Endothelial cell of umbilical vein (primary cell): Measurements from ENCODE around the gene DPF3. TPM values are rescaled to one million over a fixed set of nuclear protein-coding genes. Genes with fewer than 3 reads are reported as not detected.

Experiments used
- BruUV-seq: library from RNA; stranded (reverse); fragments of 400-500 nt; replicated peaks from 2 replicates; lab custom pipeline; 2021; lab: Mats Ljungman, UMichigan
- CTCF ChIA-PET: fragments of 300-600, 350-600 bp; sonication (Branson Sonifier 250); formaldehyde crosslinking; loops from one replicate; lab custom pipeline; 2021; ENCODE audit warnings: antibody characterized with exemption, inconsistent platforms; lab: Charles Lee
- POLR2A ChIA-PET: fragments of 300-600, 350-600 bp; sonication (Branson Sonifier 250); formaldehyde crosslinking; loops from one replicate; lab custom pipeline; 2021; ENCODE audit warnings: antibody characterized with exemption, inconsistent platforms; lab: Charles Lee
- DNase-seq: peaks from one replicate; pipeline ENCODE4 v3.0.0-alpha.2; 2011; ENCODE audit warnings: low read depth, low spot score
- FAIRE-seq: peaks from 2 replicates; lab custom pipeline; 2011; peaks lifted over from hg19 to GRCh38; lab: Jason Lieb, UNC
- H2AFZ ChIP-seq: 2 replicates; pipeline ENCODE4 v1.6.0; 2012; ENCODE audit warnings: low read depth, low read length, control low read depth, inconsistent platforms
- H3K27ac ChIP-seq: 2 replicates; pipeline ENCODE4 v1.5.1; 2011; ENCODE audit warnings: low read depth, mild to moderate bottlenecking, control low read depth, low read length, moderate library complexity; ENCODE audit not compliant: insufficient read depth
- H3K27me3 ChIP-seq, 2 experiments: 2 replicates each; pipeline versions ENCODE4 v1.6.0 to v1.6.1; 2011; ENCODE audit warnings: low read length in 2 of 2, mixed read lengths in 1 of 2; ENCODE audit not compliant: control insufficient read depth in 2 of 2, insufficient read depth in 2 of 2
- H3K36me3 ChIP-seq, 2 experiments: 2 replicates in 1 of 2; 3 replicates in 1 of 2; pipeline ENCODE4 v1.5.1; 2011; ENCODE audit warnings: low read length in 2 of 2, mild to moderate bottlenecking in 1 of 2, moderate library complexity in 1 of 2; ENCODE audit not compliant: control insufficient read depth in 2 of 2, insufficient read depth in 2 of 2; ENCODE audit errors: extremely low read depth in 1 of 2
- H3K4me1 ChIP-seq: 3 replicates; pipeline ENCODE4 v1.5.1; 2011; ENCODE audit warnings: mild to moderate bottlenecking, low read length; ENCODE audit not compliant: control insufficient read depth, insufficient read depth; ENCODE audit errors: extremely low read depth
- H3K4me2 ChIP-seq: 2 replicates; pipeline ENCODE4 v1.6.1; 2011; ENCODE audit warnings: low read length, control low read depth, mixed read lengths; ENCODE audit not compliant: insufficient read depth
- H3K4me3 ChIP-seq, 3 experiments: fragments of 200-600 bp in 1 of 3; sonication (generic), shearing (Covaris generic) in 1 of 3; replicated peaks in 1 of 3; 2 replicates each; pipeline ENCODE4 v1.5.1; 2011 to 2016; ENCODE audit warnings: control low read depth in 3 of 3, low read length in 3 of 3, mild to moderate bottlenecking in 2 of 3, inconsistent platforms in 1 of 3, low read depth in 1 of 3, moderate library complexity in 1 of 3; ENCODE audit not compliant: insufficient read depth in 1 of 3
- H3K79me2 ChIP-seq: 2 replicates; pipeline ENCODE4 v1.6.0; 2012; ENCODE audit warnings: low read length, inconsistent platforms; ENCODE audit not compliant: control insufficient read depth, insufficient read depth
- H3K9ac ChIP-seq: replicated peaks from 2 replicates; pipeline ENCODE3; 2011; ENCODE audit warnings: low read length, control low read depth; ENCODE audit not compliant: insufficient read depth; ENCODE audit errors: extremely low read depth
- H3K9me1 ChIP-seq: replicated peaks from 3 replicates; pipeline ENCODE4 v1.6.0; 2011; ENCODE audit warnings: mild to moderate bottlenecking, low read length; ENCODE audit not compliant: control insufficient read depth, insufficient read depth; ENCODE audit errors: extremely low read depth
- H3K9me3 ChIP-seq: replicated peaks from 2 replicates; pipeline ENCODE4 v1.5.1; 2012; ENCODE audit warnings: low read length, inconsistent platforms; ENCODE audit not compliant: control insufficient read depth, insufficient read depth
- H4K20me1 ChIP-seq: replicated peaks from 2 replicates; pipeline ENCODE3; 2011; ENCODE audit warnings: mild to moderate bottlenecking, low read length; ENCODE audit not compliant: control insufficient read depth, insufficient read depth; ENCODE audit errors: extremely low read depth
- CTCF ChIP-seq, 2 donors: IDR thresholded peaks; 1 replicate in 1 of 2; 2 replicates in 1 of 2; pipeline ENCODE4 v1.5.1; 2011; ENCODE audit warnings: low read length in 2 of 2, mild to moderate bottlenecking in 2 of 2, moderate library complexity in 2 of 2, control low read depth in 1 of 2, inconsistent platforms in 1 of 2, low read depth in 1 of 2; ENCODE audit not compliant: insufficient read depth in 1 of 2; ENCODE audit errors: extremely low read depth in 1 of 2
- EZH2 ChIP-seq: IDR thresholded peaks from 2 replicates; pipeline ENCODE4 v1.6.1; 2012; ENCODE audit warnings: borderline replicate concordance, low read depth, mild to moderate bottlenecking, moderate library complexity, low read length, inconsistent platforms; ENCODE audit not compliant: severe bottlenecking
- FOS ChIP-seq: IDR thresholded peaks from 2 replicates; pipeline ENCODE4 v1.6.1; 2011; ENCODE audit warnings: mild to moderate bottlenecking, low read length, moderate library complexity, borderline replicate concordance; ENCODE audit not compliant: insufficient read depth
- GATA2 ChIP-seq: IDR thresholded peaks from 2 replicates; pipeline ENCODE4 v1.7.0; 2011; ENCODE audit warnings: low read depth, mild to moderate bottlenecking, moderate library complexity, mixed read lengths, low read length; ENCODE audit not compliant: insufficient read length, insufficient read depth
- JUN ChIP-seq: IDR thresholded peaks from 2 replicates; pipeline ENCODE4 v1.6.1; 2011; ENCODE audit warnings: borderline replicate concordance, low read depth; ENCODE audit not compliant: insufficient read length, insufficient read depth
- MYC ChIP-seq: IDR thresholded peaks from one replicate; pipeline ENCODE4 v1.6.1; 2011; ENCODE audit warnings: mild to moderate bottlenecking, low read depth, low read length
- POLR2A ChIP-seq: IDR thresholded peaks from 2 replicates; pipeline ENCODE4 v1.6.1; 2012; ENCODE audit warnings: low read depth, mild to moderate bottlenecking, control low read depth, low read length
- POLR2AphosphoS5 ChIP-seq: IDR thresholded peaks from 2 replicates; pipeline ENCODE4 v1.6.1; 2012; ENCODE audit warnings: low read depth, mild to moderate bottlenecking, control low read depth, low read length, moderate library complexity; ENCODE audit not compliant: insufficient read depth
- dilution Hi-C: fragments of 300-500 bp; cut with MboI; formaldehyde crosslinking; loops from one replicate; pipeline ENCODE4 v1.15.0; 2019; ENCODE audit warnings: low sequenced_read_pairs; ENCODE audit not compliant: extremely low pct_ligation_motif_present
- intact Hi-C: fragments of 100-400 bp; cut with micrococcal nuclease; formaldehyde crosslinking; loops from one replicate; pipeline ENCODE4 v1.10.0; 2022
- polyA plus RNA-seq, 4 experiments: library from polyadenylated mRNA; depleted of rRNA in 3 of 4; stranded (reverse) in 3 of 4; unstranded in 1 of 4; fragments of >200 nt; gene quantifications; 2 replicates each; pipeline versions ENCODE4 v1.2.1 to v1.2.3, GENCODE V29; 2011 to 2012; ENCODE audit warnings: missing spikeins in 1 of 4
- total RNA-seq: library from RNA; stranded (reverse); gene quantifications from 2 replicates; pipeline ENCODE4 v1.2.3, GENCODE V29; 2021
- TF ChIP-seq, protein P1 (sequence below): IDR thresholded peaks from 2 replicates; pipeline ENCODE4 v1.6.1; 2011; ENCODE audit not compliant: insufficient read depth, insufficient read length

The DPF3 gene
- total and polyA plus RNA-seq, 2 donors (not counting 3 experiments of a cell fraction or from before 2014, with no cell fraction given) = 2.4 to 3.5 TPM

- H3K4me2 ChIP-seq = no peak overlapping the region
- dilution Hi-C loops = no loop called here
- FAIRE-seq (no peak), DNase-seq (no peak)
- H3K27ac ChIP-seq = no peak overlapping the region
- no peaks in the 10 kb centered on the region for H3K9me3 ChIP-seq
- H4K20me1 ChIP-seq = no peaks in the 10 kb centered on the region
- no TSS peak for BruUV-seq
- H3K4me3 ChIP-seq = no peak overlapping the region
- TF ChIP-seq POLR2AphosphoS5 = no peak
- TF ChIP-seq JUN = no peak
- no peak for TF ChIP-seq CTCF (IDR thresholded peaks at IDR 0.05; ENCODE audit: extremely low read depth in 1 of 2, insufficient read depth in 1 of 2, low read depth in 1 of 2, low read length in 2 of 2)
- no peak for TF ChIP-seq POLR2A
- no peak for TF ChIP-seq MYC
- TF ChIP-seq FOS = no peak
- no peak for TF ChIP-seq GATA2
- TF ChIP-seq EZH2 = no peak
- TF ChIP-seq, protein P1, sequence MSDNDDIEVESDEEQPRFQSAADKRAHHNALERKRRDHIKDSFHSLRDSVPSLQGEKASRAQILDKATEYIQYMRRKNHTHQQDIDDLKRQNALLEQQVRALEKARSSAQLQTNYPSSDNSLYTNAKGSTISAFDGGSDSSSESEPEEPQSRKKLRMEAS = no peak
- intact Hi-C loops = no loop called here
- ChIA-PET POLR2A (no interaction called here), CTCF (interaction anchor here (0.9 to 1.6 kb wide), 3 partner anchors 11 to 374 kb away, joined by 3 to 6 read pairs (median 3); no protein-coding TSS in a partner anchor)
- no peak overlapping the region for H3K9ac ChIP-seq
- no peaks in the 10 kb centered on the region for H3K36me3 ChIP-seq
- H3K4me1 ChIP-seq = peaks cover 24% of the 10 kb centered on the region
- no peaks in the 10 kb centered on the region for H3K27me3 ChIP-seq
- no peak overlapping the region for H2AFZ ChIP-seq
- peaks cover 40% of the 10 kb centered on the region for H3K79me2 ChIP-seq
- H3K9me1 ChIP-seq = no peaks in the 10 kb centered on the region
These were observed 5.7 kb downstream of the DPF3 start for GRCh38 chr14:72888192-72888591.
